Measurements from ENCODE around the gene ATOSA. TPM values are rescaled to one million over a fixed set of nuclear protein-coding genes. Genes with fewer than 3 reads are reported as not detected.

ATOSA gene
- polyA plus RNA-seq, 1 donor from 2014 or later = 64.0 TPM

GRCh38 chr15:52651114-52651513 is 28.1 kb downstream of the ATOSA start (continued):
- TF ChIP-seq REST (IDR thresholded peaks at IDR 0.05; ENCODE audit: borderline replicate concordance) = no peak

- no peak overlapping the region for H3K27ac ChIP-seq (ENCODE audit: low read length)
- peak overlapping the region; percentile 85 for H3K4me2 ChIP-seq (ENCODE audit: low read length)
- H3K27me3 ChIP-seq (ENCODE audit: insufficient read depth, low read depth, low read length) = no peaks in the 10 kb centered on the region
These were observed 29.5 kb downstream of the ATOSA start for GRCh38 chr15:52649686-52650085.

More at GRCh38 chr15:52649686-52650085, 29.5 kb downstream of the ATOSA start:
- H3K36me3 ChIP-seq (ENCODE audit: insufficient read depth, low read length) = no peaks in the 10 kb centered on the region
- no peak overlapping the region for H3K9ac ChIP-seq (ENCODE audit: low read length)
- H3F3A ChIP-seq (ENCODE audit: insufficient read depth, low read length, poor library complexity, severe bottlenecking) = no peaks in the 10 kb centered on the region
- H3K79me2 ChIP-seq (replicated peaks; ENCODE audit: insufficient read depth, low read length) = peaks cover 27% of the 10 kb centered on the region
- H2AFZ ChIP-seq (ENCODE audit: low read depth, low read length) = no peak overlapping the region
- TF ChIP-seq TAF1 (IDR thresholded peaks at IDR 0.05; ENCODE audit: low read depth) = no peak
- TF ChIP-seq CTCF (IDR thresholded peaks at IDR 0.05; ENCODE audit: poor library complexity, severe bottlenecking) = no peak
- no peak for TF ChIP-seq MXI1 (conservative IDR thresholded peaks at IDR 0.05; ENCODE audit: poor library complexity, severe bottlenecking)
- TF ChIP-seq SMC3 (conservative IDR thresholded peaks at IDR 0.05; ENCODE audit: poor library complexity) = no peak
- TF ChIP-seq EZH2 (IDR thresholded peaks at IDR 0.05; ENCODE audit: borderline replicate concordance, insufficient read depth, low read length, poor library complexity, severe bottlenecking) = no peak
- TF ChIP-seq RAD21 (conservative IDR thresholded peaks at IDR 0.05) = no peak
- TF ChIP-seq REST (IDR thresholded peaks at IDR 0.05; ENCODE audit: borderline replicate concordance) = no peak
- TF ChIP-seq EP300 (conservative IDR thresholded peaks at IDR 0.05; ENCODE audit: poor library complexity, severe bottlenecking) = no peak
- no peak for TF ChIP-seq POLR2AphosphoS5 (IDR thresholded peaks at IDR 0.05)
- no peaks in the 10 kb centered on the region for H4K20me1 ChIP-seq (ENCODE audit: insufficient read depth)
- peak overlapping the region; percentile 61 for H3K4me3 ChIP-seq (ENCODE audit: low read length)
- H3K9me2 ChIP-seq (ENCODE audit: insufficient read depth, low read length) = no peaks in the 10 kb centered on the region
- no peaks in the 10 kb centered on the region for H3K9me3 ChIP-seq (ENCODE audit: low read length)
